ENCODE results near the gene ATG16L2.
A peak's percentile ranks its signal among the peaks of the same experiment; 100 is the strongest.

The ATG16L2 gene

GRCh38 chr11:72814286-72815109 is at the start of gene ATG16L2:
Gene ATG16L2, plus strand, starts transcription at chr11:72814411. Its CDS starts 35 bp downstream, at chr11:72814446.
- DNase-seq (ENCODE audit: low read depth) = peak; percentile 74

GRCh38 chr11:72764503-72764902 is 49.7 kb upstream of the ATG16L2 start:
- no peak for DNase-seq (ENCODE audit: low read depth)

GRCh38 chr11:72766152-72766902 is 47.9 kb upstream of the ATG16L2 start:
- DNase-seq (ENCODE audit: low read depth) = no peak

- no peak for DNase-seq (ENCODE audit: low read depth)
Measured at GRCh38 chr11:72767203-72768062, 46.8 kb upstream of the ATG16L2 start.

GRCh38 chr11:72768581-72768980 is 45.6 kb upstream of the ATG16L2 start:
- DNase-seq (ENCODE audit: low read depth) = no peak

- no peak for DNase-seq (ENCODE audit: low read depth)
Measured at GRCh38 chr11:72769680-72770079, 44.5 kb upstream of the ATG16L2 start.

GRCh38 chr11:72770799-72771198 is 43.4 kb upstream of the ATG16L2 start:
- DNase-seq (ENCODE audit: low read depth) = no peak

GRCh38 chr11:72771507-72771906 is 42.7 kb upstream of the ATG16L2 start:
- DNase-seq (ENCODE audit: low read depth) = no peak

- no peak for DNase-seq (ENCODE audit: low read depth)
Measured at GRCh38 chr11:72772059-72772458, 42.2 kb upstream of the ATG16L2 start.

GRCh38 chr11:72773291-72773690 is 40.9 kb upstream of the ATG16L2 start:
- peak; percentile 77 for DNase-seq (ENCODE audit: low read depth)

- no peak for DNase-seq (ENCODE audit: low read depth)
Measured at GRCh38 chr11:72773696-72774095, 40.5 kb upstream of the ATG16L2 start.

GRCh38 chr11:72774499-72774898 is 39.7 kb upstream of the ATG16L2 start:
- DNase-seq (ENCODE audit: low read depth) = no peak

- no peak for DNase-seq (ENCODE audit: low read depth)
Measured at GRCh38 chr11:72775288-72776110, 38.7 kb upstream of the ATG16L2 start.

- DNase-seq (ENCODE audit: low read depth) = no peak
Measured at GRCh38 chr11:72776117-72776843, 37.9 kb upstream of the ATG16L2 start.

GRCh38 chr11:72776844-72777754 is 37.1 kb upstream of the ATG16L2 start:
- DNase-seq (ENCODE audit: low read depth) = no peak

GRCh38 chr11:72777755-72778278 is 36.4 kb upstream of the ATG16L2 start:
- no peak for DNase-seq (ENCODE audit: low read depth)

GRCh38 chr11:72778535-72779494 is 35.4 kb upstream of the ATG16L2 start:
- DNase-seq (ENCODE audit: low read depth) = no peak

GRCh38 chr11:72779495-72780128 is 34.6 kb upstream of the ATG16L2 start:
- no peak for DNase-seq (ENCODE audit: low read depth)
